K562 (cell line): ENCODE measurements around the gene PARP9. TPM values are rescaled to one million over a fixed set of nuclear protein-coding genes. Genes with fewer than 3 reads are reported as not detected.

Experiments
- ATAC-seq: fragments of 200-7000 bp; cut with Tn5 transposase; 3 replicates; pipeline ENCODE4 v1.9.1; 2020; ENCODE audit warnings: moderate library complexity
- BruUV-seq: library from RNA; stranded (reverse); fragments of 400-500 nt; replicated peaks from 2 replicates; lab custom pipeline; 2021; lab: Mats Ljungman, UMichigan
- CTCF ChIA-PET: fragments of 300-600 bp; formaldehyde crosslinking; extraction: SDS; loops from one replicate; lab custom pipeline; 2021; ENCODE audit warnings: low intra/inter-chr PET ratio; lab: Yijun Ruan, JAX
- POLR2A ChIA-PET: fragments of 300-600, 350-650 bp; sonication (Branson Sonifier 250); formaldehyde crosslinking; extraction: SDS; loops from one replicate; lab custom pipeline; 2021; ENCODE audit warnings: antibody characterized with exemption, inconsistent platforms; lab: Yijun Ruan, JAX
- DNase-seq, 4 experiments: peaks; one replicate each; pipeline versions ENCODE4 v3.0.0 to v3.0.0-alpha.2; 2011 to 2018; ENCODE audit warnings: low spot score in 3 of 4, mixed read lengths in 3 of 4; ENCODE audit errors: extremely low read depth in 1 of 4
- FAIRE-seq: peaks from 2 replicates; lab custom pipeline; 2011; peaks lifted over from hg19 to GRCh38; lab: Jason Lieb, UNC
- H2AFZ ChIP-seq: 2 replicates; pipeline ENCODE4 v1.6.0; 2011; ENCODE audit warnings: low read depth, low read length, control low read depth, inconsistent platforms
- H3K27ac ChIP-seq: fragments of 200-600 bp; 3 replicates; pipeline ENCODE4 v1.8.0; 2011; ENCODE audit warnings: low read depth, mild to moderate bottlenecking, control low read depth, inconsistent platforms, low read length, moderate library complexity, mixed read lengths; ENCODE audit errors: extremely low read depth
- H3K27me3 ChIP-seq, 2 experiments: fragments of 300-600 bp in 1 of 2; 2 replicates in 1 of 2; 3 replicates in 1 of 2; pipeline versions ENCODE4 v1.6.0 to v1.8.0; 2011; ENCODE audit warnings: inconsistent platforms in 2 of 2, low read length in 2 of 2, mild to moderate bottlenecking in 1 of 2, mixed read lengths in 1 of 2, moderate library complexity in 1 of 2; ENCODE audit not compliant: control insufficient read depth in 2 of 2, insufficient read depth in 2 of 2
- H3K36me3 ChIP-seq: fragments of 300-600 bp; 3 replicates; pipeline ENCODE4 v1.8.0; 2011; ENCODE audit warnings: mild to moderate bottlenecking, low read length, inconsistent platforms; ENCODE audit not compliant: control insufficient read depth, insufficient read depth
- H3K4me1 ChIP-seq, 2 experiments: fragments of 200-600 bp in 1 of 2; replicated peaks in 1 of 2; 2 replicates in 1 of 2; 3 replicates in 1 of 2; pipeline versions ENCODE4 v1.5.1 to v1.8.0; 2011; ENCODE audit warnings: inconsistent platforms in 2 of 2, low read length in 2 of 2, mild to moderate bottlenecking in 1 of 2, mixed read lengths in 1 of 2, moderate library complexity in 1 of 2; ENCODE audit not compliant: control insufficient read depth in 2 of 2, insufficient read depth in 2 of 2
- H3K4me2 ChIP-seq: 2 replicates; pipeline ENCODE4 v1.6.1; 2011; ENCODE audit warnings: low read length, control low read depth, inconsistent platforms, mixed read lengths; ENCODE audit not compliant: insufficient read depth
- H3K4me3 ChIP-seq: fragments of 200-600 bp; sonication (generic), shearing (Covaris generic); 2 replicates; pipeline ENCODE4 v1.5.1; 2016; ENCODE audit warnings: control low read depth, inconsistent platforms
- H3K79me2 ChIP-seq: fragments of 200-600 bp; 3 replicates; pipeline ENCODE4 v1.8.0; 2011; ENCODE audit warnings: low read length, inconsistent platforms; ENCODE audit not compliant: control insufficient read depth, insufficient read depth
- H3K9ac ChIP-seq, 2 experiments: 2 replicates each; pipeline versions ENCODE4 v1.6.0 to v1.6.1; 2011; ENCODE audit warnings: low read depth in 2 of 2, low read length in 2 of 2, control low read depth in 1 of 2, inconsistent platforms in 1 of 2, mild to moderate bottlenecking in 1 of 2, mixed read lengths in 1 of 2; ENCODE audit not compliant: insufficient read depth in 1 of 2
- H3K9me1 ChIP-seq: one replicate; pipeline ENCODE4 v1.6.0; 2011; ENCODE audit warnings: inconsistent platforms, mild to moderate bottlenecking, low read length, moderate library complexity; ENCODE audit not compliant: control insufficient read depth, insufficient read depth
- H3K9me3 ChIP-seq: replicated peaks from 2 replicates; pipeline ENCODE4 v1.5.1; 2011; ENCODE audit warnings: low read depth, low read length, inconsistent platforms; ENCODE audit not compliant: control insufficient read depth, insufficient read depth
- H4K20me1 ChIP-seq: replicated peaks from 2 replicates; pipeline ENCODE4 v1.6.1; 2011; ENCODE audit warnings: low read length, inconsistent platforms, mixed read lengths; ENCODE audit not compliant: control insufficient read depth, insufficient read depth
- NUFIP1 ChIP-seq: fragments of 450-650 bp; IDR thresholded peaks from 2 replicates; pipeline ENCODE4 v1.6.1; 2018; ENCODE audit not compliant: partially characterized antibody
- PYGO2 ChIP-seq: fragments of 450-650 bp; IDR thresholded peaks from 2 replicates; pipeline ENCODE4 v1.6.1; 2016; ENCODE audit warnings: mild to moderate bottlenecking, missing genetic modification characterization, moderate library complexity, missing compliant biosample characterization
- ZBTB8A ChIP-seq: fragments of 450-650 bp; IDR thresholded peaks from 2 replicates; pipeline ENCODE4 v1.6.1; 2018; ENCODE audit warnings: mild to moderate bottlenecking, moderate library complexity; ENCODE audit not compliant: partially characterized antibody
- ZNF134 ChIP-seq: fragments of 250-450 bp; sonication (Bioruptor Pico); conservative IDR thresholded peaks from 2 replicates; pipeline ENCODE4 v1.4.0; 2020
- WGBS: fragments of 100-300 bp; shearing (Covaris generic); methylation state at CpG from one replicate; pipeline ENCODE4 v1.1.6; 2016; ENCODE audit warnings: low coverage, mixed read lengths; ENCODE audit not compliant: insufficient coverage; ENCODE audit errors: missing lambda C conversion rate; 5-methylcytosine and 5-hydroxymethylcytosine counted together
- in situ Hi-C: fragments of 300-500 bp; cut with MboI; formaldehyde crosslinking; loops from 4 replicates; pipeline ENCODE4 v1.15.0; 2018; ENCODE audit warnings: inconsistent platforms, mixed read lengths
- intact Hi-C: fragments of 100-400 bp; cut with micrococcal nuclease; formaldehyde crosslinking; loops from 2 replicates; pipeline ENCODE4 v1.14.2; 2022
- polyA plus RNA-seq, 8 experiments: library from polyadenylated mRNA; depleted of rRNA in 4 of 8; stranded (reverse) in 5 of 8; unstranded in 3 of 8; fragments of >200 nt; fragmentation: Nextera tagmentation in 2 of 8; fragmentation: Illumina TruSeq in 1 of 8; extraction: Ambion mirVana in 2 of 8; extraction: Trizol in 1 of 8; gene quantifications; 2 replicates each; pipeline versions ENCODE4 v1.2.1 to v1.2.3, GENCODE V29; 2011 to 2014; ENCODE audit warnings: inconsistent platforms in 1 of 8, missing spikeins in 1 of 8
- total RNA-seq, 7 experiments: library from RNA; depleted of rRNA in 6 of 7; stranded (reverse); fragments of >200 nt in 6 of 7; fragmentation: Illumina TruSeq in 2 of 7; extraction: Trizol in 2 of 7; gene quantifications; 2 replicates each; pipeline versions ENCODE4 v1.2.1 to v1.2.3, GENCODE V29; 2011 to 2021; ENCODE audit warnings: low replicate concordance in 1 of 7
- TF ChIP-seq, protein P1 (sequence below): fragments of 200-600 bp; sonication (generic); IDR thresholded peaks from one replicate; pipeline ENCODE4 v1.6.1; 2012; ENCODE audit warnings: mild to moderate bottlenecking, low read depth, low read length, inconsistent platforms
- TF ChIP-seq, protein P2 (sequence below): sonication (generic); formaldehyde crosslinking; IDR thresholded peaks from 2 replicates; pipeline ENCODE4 v1.8.0; 2022; ENCODE audit warnings: mild to moderate bottlenecking, missing genetic modification reagents
- TF ChIP-seq, protein P3 (sequence below): IDR thresholded peaks from 2 replicates; pipeline ENCODE4 v1.6.1; 2011; ENCODE audit not compliant: insufficient read length; ENCODE audit errors: extremely low read depth

Gene PARP9
- total and polyA plus RNA-seq, 9 of the 15 experiments (the other 6 are each of a cell fraction or from before 2014, with no cell fraction given): 2.1 to 4.8 (median 3.4) TPM

DNA sequence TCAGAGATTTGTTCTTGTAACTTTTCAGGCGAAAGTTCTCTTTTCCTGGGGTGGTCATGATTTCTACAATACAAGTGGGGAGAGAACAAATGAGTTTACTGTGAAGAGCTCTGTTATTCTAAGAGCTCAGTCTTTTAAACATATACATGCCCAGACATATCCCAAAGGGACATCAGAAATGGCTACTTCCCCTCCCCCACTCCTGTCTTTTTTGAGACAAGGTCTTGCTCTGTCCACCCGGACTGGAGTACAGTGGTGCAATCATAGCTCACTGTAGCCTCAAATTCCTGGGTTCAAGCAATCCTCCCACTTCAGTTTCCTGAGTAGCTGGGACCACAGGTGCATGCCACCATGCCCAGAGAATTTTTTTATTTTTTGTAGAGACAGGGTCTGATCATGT lies 67.6 kb downstream of the PARP9 start:
- Histone ChIP-seq H2AFZ (no peak overlapping the region), H3K36me3 (peaks cover 44% of the 10 kb centered on the region; the same call in 1 of the 3 replicates), H3K79me2 (peaks cover 49% of the 10 kb centered on the region), H3K27me3 (no peaks in the 10 kb centered on the region), H3K4me2 (no peak overlapping the region), H3K27ac (no peak overlapping the region), H4K20me1 (peaks cover 5% of the 10 kb centered on the region; the same call in 1 of the 2 replicates), H3K9me3 (no peaks in the 10 kb centered on the region), H3K4me3 (no peak overlapping the region), H3K9ac (no peak overlapping the region), H3K4me1 (peaks cover 0 to 5% of the 10 kb centered on the region in 2 experiments; a peak in 3 of 5 replicates), H3K9me1 (no peaks in the 10 kb centered on the region)
- FAIRE-seq (no peak), ATAC-seq (no peak), DNase-seq (no peak)
- CTCF ChIA-PET: no interaction called here
- intact Hi-C loops (no loop called here), in situ Hi-C loops (no loop called here)
- no TSS peak for BruUV-seq
- WGBS: 40% methylated on average over 1 of the region's 2 CpGs
- POLR2A ChIA-PET: interaction anchor here (0.5 to 1.1 kb wide), 4 partner anchors 12 to 102 kb away, joined by 3 to 12 read pairs (median 4); no protein-coding TSS in a partner anchor
- no peak for TF ChIP-seq NUFIP1
- TF ChIP-seq PYGO2 (tag): no peak
- TF ChIP-seq ZBTB8A: no peak
- TF ChIP-seq, protein P1, sequence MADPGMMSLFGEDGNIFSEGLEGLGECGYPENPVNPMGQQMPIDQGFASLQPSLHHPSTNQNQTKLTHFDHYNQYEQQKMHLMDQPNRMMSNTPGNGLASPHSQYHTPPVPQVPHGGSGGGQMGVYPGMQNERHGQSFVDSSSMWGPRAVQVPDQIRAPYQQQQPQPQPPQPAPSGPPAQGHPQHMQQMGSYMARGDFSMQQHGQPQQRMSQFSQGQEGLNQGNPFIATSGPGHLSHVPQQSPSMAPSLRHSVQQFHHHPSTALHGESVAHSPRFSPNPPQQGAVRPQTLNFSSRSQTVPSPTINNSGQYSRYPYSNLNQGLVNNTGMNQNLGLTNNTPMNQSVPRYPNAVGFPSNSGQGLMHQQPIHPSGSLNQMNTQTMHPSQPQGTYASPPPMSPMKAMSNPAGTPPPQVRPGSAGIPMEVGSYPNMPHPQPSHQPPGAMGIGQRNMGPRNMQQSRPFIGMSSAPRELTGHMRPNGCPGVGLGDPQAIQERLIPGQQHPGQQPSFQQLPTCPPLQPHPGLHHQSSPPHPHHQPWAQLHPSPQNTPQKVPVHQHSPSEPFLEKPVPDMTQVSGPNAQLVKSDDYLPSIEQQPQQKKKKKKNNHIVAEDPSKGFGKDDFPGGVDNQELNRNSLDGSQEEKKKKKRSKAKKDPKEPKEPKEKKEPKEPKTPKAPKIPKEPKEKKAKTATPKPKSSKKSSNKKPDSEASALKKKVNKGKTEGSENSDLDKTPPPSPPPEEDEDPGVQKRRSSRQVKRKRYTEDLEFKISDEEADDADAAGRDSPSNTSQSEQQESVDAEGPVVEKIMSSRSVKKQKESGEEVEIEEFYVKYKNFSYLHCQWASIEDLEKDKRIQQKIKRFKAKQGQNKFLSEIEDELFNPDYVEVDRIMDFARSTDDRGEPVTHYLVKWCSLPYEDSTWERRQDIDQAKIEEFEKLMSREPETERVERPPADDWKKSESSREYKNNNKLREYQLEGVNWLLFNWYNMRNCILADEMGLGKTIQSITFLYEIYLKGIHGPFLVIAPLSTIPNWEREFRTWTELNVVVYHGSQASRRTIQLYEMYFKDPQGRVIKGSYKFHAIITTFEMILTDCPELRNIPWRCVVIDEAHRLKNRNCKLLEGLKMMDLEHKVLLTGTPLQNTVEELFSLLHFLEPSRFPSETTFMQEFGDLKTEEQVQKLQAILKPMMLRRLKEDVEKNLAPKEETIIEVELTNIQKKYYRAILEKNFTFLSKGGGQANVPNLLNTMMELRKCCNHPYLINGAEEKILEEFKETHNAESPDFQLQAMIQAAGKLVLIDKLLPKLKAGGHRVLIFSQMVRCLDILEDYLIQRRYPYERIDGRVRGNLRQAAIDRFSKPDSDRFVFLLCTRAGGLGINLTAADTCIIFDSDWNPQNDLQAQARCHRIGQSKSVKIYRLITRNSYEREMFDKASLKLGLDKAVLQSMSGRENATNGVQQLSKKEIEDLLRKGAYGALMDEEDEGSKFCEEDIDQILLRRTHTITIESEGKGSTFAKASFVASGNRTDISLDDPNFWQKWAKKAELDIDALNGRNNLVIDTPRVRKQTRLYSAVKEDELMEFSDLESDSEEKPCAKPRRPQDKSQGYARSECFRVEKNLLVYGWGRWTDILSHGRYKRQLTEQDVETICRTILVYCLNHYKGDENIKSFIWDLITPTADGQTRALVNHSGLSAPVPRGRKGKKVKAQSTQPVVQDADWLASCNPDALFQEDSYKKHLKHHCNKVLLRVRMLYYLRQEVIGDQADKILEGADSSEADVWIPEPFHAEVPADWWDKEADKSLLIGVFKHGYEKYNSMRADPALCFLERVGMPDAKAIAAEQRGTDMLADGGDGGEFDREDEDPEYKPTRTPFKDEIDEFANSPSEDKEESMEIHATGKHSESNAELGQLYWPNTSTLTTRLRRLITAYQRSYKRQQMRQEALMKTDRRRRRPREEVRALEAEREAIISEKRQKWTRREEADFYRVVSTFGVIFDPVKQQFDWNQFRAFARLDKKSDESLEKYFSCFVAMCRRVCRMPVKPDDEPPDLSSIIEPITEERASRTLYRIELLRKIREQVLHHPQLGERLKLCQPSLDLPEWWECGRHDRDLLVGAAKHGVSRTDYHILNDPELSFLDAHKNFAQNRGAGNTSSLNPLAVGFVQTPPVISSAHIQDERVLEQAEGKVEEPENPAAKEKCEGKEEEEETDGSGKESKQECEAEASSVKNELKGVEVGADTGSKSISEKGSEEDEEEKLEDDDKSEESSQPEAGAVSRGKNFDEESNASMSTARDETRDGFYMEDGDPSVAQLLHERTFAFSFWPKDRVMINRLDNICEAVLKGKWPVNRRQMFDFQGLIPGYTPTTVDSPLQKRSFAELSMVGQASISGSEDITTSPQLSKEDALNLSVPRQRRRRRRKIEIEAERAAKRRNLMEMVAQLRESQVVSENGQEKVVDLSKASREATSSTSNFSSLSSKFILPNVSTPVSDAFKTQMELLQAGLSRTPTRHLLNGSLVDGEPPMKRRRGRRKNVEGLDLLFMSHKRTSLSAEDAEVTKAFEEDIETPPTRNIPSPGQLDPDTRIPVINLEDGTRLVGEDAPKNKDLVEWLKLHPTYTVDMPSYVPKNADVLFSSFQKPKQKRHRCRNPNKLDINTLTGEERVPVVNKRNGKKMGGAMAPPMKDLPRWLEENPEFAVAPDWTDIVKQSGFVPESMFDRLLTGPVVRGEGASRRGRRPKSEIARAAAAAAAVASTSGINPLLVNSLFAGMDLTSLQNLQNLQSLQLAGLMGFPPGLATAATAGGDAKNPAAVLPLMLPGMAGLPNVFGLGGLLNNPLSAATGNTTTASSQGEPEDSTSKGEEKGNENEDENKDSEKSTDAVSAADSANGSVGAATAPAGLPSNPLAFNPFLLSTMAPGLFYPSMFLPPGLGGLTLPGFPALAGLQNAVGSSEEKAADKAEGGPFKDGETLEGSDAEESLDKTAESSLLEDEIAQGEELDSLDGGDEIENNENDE: no peak
- TF ChIP-seq ZNF134 (CRISPR knock-in tag): no peak
- TF ChIP-seq, protein P2, sequence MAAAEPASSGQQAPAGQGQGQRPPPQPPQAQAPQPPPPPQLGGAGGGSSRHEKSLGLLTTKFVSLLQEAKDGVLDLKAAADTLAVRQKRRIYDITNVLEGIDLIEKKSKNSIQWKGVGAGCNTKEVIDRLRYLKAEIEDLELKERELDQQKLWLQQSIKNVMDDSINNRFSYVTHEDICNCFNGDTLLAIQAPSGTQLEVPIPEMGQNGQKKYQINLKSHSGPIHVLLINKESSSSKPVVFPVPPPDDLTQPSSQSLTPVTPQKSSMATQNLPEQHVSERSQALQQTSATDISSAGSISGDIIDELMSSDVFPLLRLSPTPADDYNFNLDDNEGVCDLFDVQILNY (CRISPR knock-in tag): no peak
- TF ChIP-seq, protein P3, sequence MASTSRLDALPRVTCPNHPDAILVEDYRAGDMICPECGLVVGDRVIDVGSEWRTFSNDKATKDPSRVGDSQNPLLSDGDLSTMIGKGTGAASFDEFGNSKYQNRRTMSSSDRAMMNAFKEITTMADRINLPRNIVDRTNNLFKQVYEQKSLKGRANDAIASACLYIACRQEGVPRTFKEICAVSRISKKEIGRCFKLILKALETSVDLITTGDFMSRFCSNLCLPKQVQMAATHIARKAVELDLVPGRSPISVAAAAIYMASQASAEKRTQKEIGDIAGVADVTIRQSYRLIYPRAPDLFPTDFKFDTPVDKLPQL: no peak
